ENCODE measurements around the gene PRKCA.
A peak's percentile ranks its signal among the peaks of the same experiment; 100 is the strongest.

DNA sequence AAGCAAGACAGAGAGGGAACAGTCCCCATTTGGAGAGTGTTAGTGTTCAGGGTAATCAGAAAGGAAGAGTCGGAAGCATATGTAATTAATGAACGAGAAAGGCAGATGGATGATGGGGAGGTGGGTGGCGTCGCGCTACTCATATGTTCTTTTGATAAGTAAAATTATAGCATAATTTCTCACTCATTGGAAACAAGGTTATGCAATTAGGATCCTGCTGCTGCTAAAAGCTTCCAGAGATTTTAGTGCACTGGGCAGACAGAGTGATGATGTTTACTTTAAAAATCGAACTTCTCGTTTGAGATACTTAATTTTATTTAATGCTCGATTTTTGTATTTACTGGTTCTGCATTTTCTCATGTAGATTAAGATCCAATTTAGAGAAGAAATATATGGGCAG, 96.2 kb downstream of the PRKCA start:
- TF ChIP-seq GATA2 (IDR thresholded peaks at IDR 0.05; ENCODE audit: low read depth, low read length) (peak; percentile 33), GATA3 (IDR thresholded peaks at IDR 0.05; ENCODE audit: low read depth, low read length) (no peak)

Data from SH-SY5Y (cell line).